K562 (cell line): ENCODE measurements around the gene TLX2. TPM values are rescaled to one million over a fixed set of nuclear protein-coding genes. Genes with fewer than 3 reads are reported as not detected.

Experiments used
- CAMTA2 ChIP-seq: fragments of 250-450 bp; sonication (Bioruptor Pico); conservative IDR thresholded peaks from 2 replicates; pipeline ENCODE4 v1.5.1; 2022
- CBX2 ChIP-seq: fragments of 200-600 bp; sonication (generic); IDR thresholded peaks from one replicate; pipeline ENCODE4 v1.6.1; 2012; ENCODE audit warnings: mild to moderate bottlenecking, low read length, inconsistent platforms; ENCODE audit not compliant: insufficient read depth, poor library complexity, severe bottlenecking
- DLX4 ChIP-seq: fragments of 250-450 bp; sonication (Bioruptor Pico); IDR thresholded peaks from 2 replicates; pipeline ENCODE4 v1.6.1; 2021; ENCODE audit warnings: mild to moderate bottlenecking
- DNMT1 ChIP-seq: fragments of 450-650 bp; IDR thresholded peaks from 2 replicates; pipeline ENCODE4 v1.6.1; 2016; ENCODE audit warnings: antibody characterized with exemption, mild to moderate bottlenecking
- ETV5 ChIP-seq: sonication (generic); formaldehyde crosslinking; IDR thresholded peaks from 2 replicates; pipeline ENCODE4 v1.4.0; 2020; ENCODE audit warnings: low read depth, mild to moderate bottlenecking, missing genetic modification reagents
- HOXB6 ChIP-seq: fragments of 250-450 bp; sonication (Bioruptor Pico); IDR thresholded peaks from 2 replicates; pipeline ENCODE4 v1.5.1; 2022; ENCODE audit warnings: mild to moderate bottlenecking, borderline replicate concordance
- MBD2 ChIP-seq: sonication (generic); IDR thresholded peaks from 2 replicates; pipeline ENCODE4 v1.6.1; 2016; ENCODE audit warnings: low read depth, borderline replicate concordance
- MYNN ChIP-seq, 2 experiments: sonication (generic); formaldehyde crosslinking in 1 of 2; IDR thresholded peaks; 2 replicates each; pipeline versions ENCODE4 v1.5.0 to v1.6.1; 2016 to 2020; ENCODE audit warnings: antibody characterized with exemption in 1 of 2, missing genetic modification reagents in 1 of 2
- NR2C2 ChIP-seq, 2 experiments: fragments of 200-800 bp in 1 of 2; sonication (Bioruptor generic) in 1 of 2; sonication (generic) in 1 of 2; formaldehyde crosslinking in 1 of 2; IDR thresholded peaks; 2 replicates each; pipeline versions ENCODE4 v1.6.1 to v1.8.0; 2016 to 2022; ENCODE audit warnings: mild to moderate bottlenecking in 1 of 2, missing compliant biosample characterization in 1 of 2, missing genetic modification characterization in 1 of 2, missing genetic modification reagents in 1 of 2
- OTX1 ChIP-seq: fragments of 450-650 bp; formaldehyde crosslinking; IDR thresholded peaks from 2 replicates; pipeline ENCODE4 v1.4.0; 2022; ENCODE audit warnings: mild to moderate bottlenecking
- PREB ChIP-seq: sonication (generic); formaldehyde crosslinking; IDR thresholded peaks from 2 replicates; pipeline ENCODE4 v1.8.1; 2023; ENCODE audit warnings: mild to moderate bottlenecking, missing genetic modification reagents
- THAP12 ChIP-seq: fragments of 250-450 bp; sonication (Bioruptor Pico); IDR thresholded peaks from 2 replicates; pipeline ENCODE4 v1.9.0; 2021; ENCODE audit warnings: mild to moderate bottlenecking, inconsistent platforms
- ZBTB34 ChIP-seq: fragments of 250-450 bp; sonication (Bioruptor Pico); IDR thresholded peaks from 2 replicates; pipeline ENCODE4 v1.8.0; 2021; ENCODE audit warnings: mild to moderate bottlenecking, moderate library complexity
- ZNF121 ChIP-seq: sonication (generic); formaldehyde crosslinking; conservative IDR thresholded peaks from 2 replicates; pipeline ENCODE4 v1.8.0; 2022; ENCODE audit warnings: missing genetic modification reagents
- ZNF212 ChIP-seq: fragments of 450-650 bp; formaldehyde crosslinking; IDR thresholded peaks from 2 replicates; pipeline ENCODE4 v1.4.0; 2020; ENCODE audit warnings: mild to moderate bottlenecking
- ZNF316 ChIP-seq: fragments of 450-650 bp; IDR thresholded peaks from 2 replicates; pipeline ENCODE4 v1.6.1; 2016
- ZNF518B ChIP-seq: fragments of 250-450 bp; sonication (Bioruptor Pico); IDR thresholded peaks from 2 replicates; pipeline ENCODE4 v1.5.0; 2021; ENCODE audit warnings: mild to moderate bottlenecking, moderate library complexity
- polyA plus RNA-seq, 8 experiments: library from polyadenylated mRNA; depleted of rRNA in 4 of 8; stranded (reverse) in 5 of 8; unstranded in 3 of 8; fragments of >200 nt; fragmentation: Nextera tagmentation in 2 of 8; fragmentation: Illumina TruSeq in 1 of 8; extraction: Ambion mirVana in 2 of 8; extraction: Trizol in 1 of 8; gene quantifications; 2 replicates each; pipeline versions ENCODE4 v1.2.1 to v1.2.3, GENCODE V29; 2011 to 2014; ENCODE audit warnings: inconsistent platforms in 1 of 8, missing spikeins in 1 of 8
- total RNA-seq, 7 experiments: library from RNA; depleted of rRNA in 6 of 7; stranded (reverse); fragments of >200 nt in 6 of 7; fragmentation: Illumina TruSeq in 2 of 7; extraction: Trizol in 2 of 7; gene quantifications; 2 replicates each; pipeline versions ENCODE4 v1.2.1 to v1.2.3, GENCODE V29; 2011 to 2021; ENCODE audit warnings: low replicate concordance in 1 of 7

Gene TLX2
- total and polyA plus RNA-seq, 9 of the 15 experiments (the other 6 are each of a cell fraction or from before 2014, with no cell fraction given): not detected

GRCh38 chr2:74554820-74555531 is 40.7 kb downstream of the TLX2 start (continued):
- TF ChIP-seq OTX1 (CRISPR knock-in tag) (no peak), DNMT1 (no peak), ZNF518B (CRISPR knock-in tag) (no peak), NR2C2 (CRISPR knock-in tag; IDR thresholded peaks at IDR 0.05) (no peak), NR2C2 (tag; IDR thresholded peaks at IDR 0.05) (no peak), MBD2 (no peak), MYNN (IDR thresholded peaks at IDR 0.05) (no peak), MYNN (CRISPR knock-in tag; IDR thresholded peaks at IDR 0.05) (no peak), CAMTA2 (CRISPR knock-in tag) (no peak), DLX4 (CRISPR knock-in tag) (no peak), ZNF121 (CRISPR knock-in tag) (no peak), CBX2 (no peak), PREB (CRISPR knock-in tag) (no peak), ZNF212 (CRISPR knock-in tag) (no peak), THAP12 (no peak; the same call in 1 of the 2 replicates), ZBTB34 (CRISPR knock-in tag) (no peak), ETV5 (peak; percentile 61; the same call in 1 of the 2 replicates), HOXB6 (no peak), ZNF316 (no peak)
